GM12864 (cell line): Measurements from ENCODE around the gene SERPINB6.
"Not testable (repeated sequence)": the region's sequence is repeated elsewhere in the genome, so short reads cannot be mapped to it uniquely, and the experiment has no call there.

ENCODE experiments used
- DNase-seq: peaks from one replicate; pipeline ENCODE4 v3.0.0-alpha.2; 2011; ENCODE audit warnings: low read depth
- H3K4me3 ChIP-seq: 2 replicates; pipeline ENCODE4 v1.5.1; 2011; ENCODE audit warnings: mild to moderate bottlenecking, low read depth, low read length, control low read depth
- CTCF ChIP-seq: IDR thresholded peaks from 2 replicates; pipeline ENCODE4 v1.5.1; 2011; ENCODE audit warnings: low read depth, mild to moderate bottlenecking, moderate library complexity, low read length, control low read depth, inconsistent platforms; ENCODE audit errors: missing control alignments

The SERPINB6 gene

DNA sequence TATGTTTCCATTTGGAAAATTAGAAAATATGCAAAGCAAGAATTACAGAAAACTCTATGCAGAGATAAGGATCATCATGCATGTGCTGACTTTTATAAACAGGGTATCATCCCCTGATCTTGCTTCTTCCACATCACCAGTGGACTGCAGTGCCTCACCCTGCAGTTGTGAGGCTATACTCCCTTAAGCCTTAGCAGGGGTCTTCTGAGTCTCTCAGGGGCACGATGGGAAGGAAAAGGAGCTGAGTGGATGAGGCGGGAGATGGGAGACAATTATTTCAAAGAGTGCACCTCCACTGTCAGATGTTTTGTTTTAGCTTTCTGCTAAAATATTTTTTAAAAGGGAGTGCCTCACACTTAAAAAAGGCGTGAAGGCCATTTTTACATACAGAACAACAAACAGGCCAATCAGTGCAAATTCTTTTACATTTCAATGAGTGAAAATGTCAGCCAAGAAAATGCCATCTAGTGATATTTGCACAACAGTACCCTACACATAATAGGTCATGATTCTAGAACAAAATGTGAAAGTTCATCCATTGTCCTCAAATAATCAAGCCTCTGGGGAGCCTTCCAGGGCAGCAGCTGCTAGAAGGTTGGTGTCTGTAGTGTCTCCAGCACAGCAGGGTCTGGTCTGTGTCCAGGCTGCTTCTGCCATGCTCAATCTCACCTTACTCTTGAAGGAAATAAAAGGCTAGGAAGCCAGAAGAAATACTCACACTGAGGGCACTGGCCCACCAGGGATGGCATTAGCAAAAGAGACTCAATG, 55.0 kb downstream of the SERPINB6 start:
- no peak overlapping the region for H3K4me3 ChIP-seq
- DNase-seq = no peak
- TF ChIP-seq CTCF = no peak

- DNase-seq = no peak
- TF ChIP-seq CTCF = no peak
- H3K4me3 ChIP-seq = no peak overlapping the region
Measured at GRCh38 chr6:2915150-2915549, 56.2 kb downstream of the SERPINB6 start.

GRCh38 chr6:2914318-2914660, 57.1 kb downstream of the SERPINB6 start:
- no peak overlapping the region for H3K4me3 ChIP-seq
- no peak for TF ChIP-seq CTCF
- DNase-seq = no peak

GRCh38 chr6:2913621-2914317, 57.6 kb downstream of the SERPINB6 start:
- no peak for TF ChIP-seq CTCF
- H3K4me3 ChIP-seq = no peak overlapping the region
- no peak for DNase-seq

DNA sequence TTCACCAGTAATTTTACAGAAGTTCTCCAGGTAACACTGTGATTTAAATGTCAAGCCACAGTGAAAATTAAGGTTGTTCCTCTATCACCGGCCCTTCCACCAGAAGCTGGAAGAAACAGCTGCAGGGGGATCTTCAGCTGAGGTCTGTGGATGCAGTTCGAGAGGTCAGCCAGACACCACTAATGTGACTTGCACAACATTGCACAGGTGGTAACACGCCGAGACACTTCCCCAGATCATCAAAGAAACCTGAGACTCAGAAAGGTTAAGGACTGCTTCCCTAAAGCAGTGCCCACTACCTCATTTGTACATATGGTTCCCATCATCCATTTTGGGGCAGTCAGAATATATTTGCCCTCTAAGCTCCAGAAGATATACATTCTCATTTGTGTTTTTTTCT, 60.2 kb downstream of the SERPINB6 start:
- no peak for TF ChIP-seq CTCF
- DNase-seq = peak; percentile 26
- no peak overlapping the region for H3K4me3 ChIP-seq

GRCh38 chr6:2909718-2910117, 61.6 kb downstream of the SERPINB6 start:
- no peak for DNase-seq
- no peak for TF ChIP-seq CTCF
- no peak overlapping the region for H3K4me3 ChIP-seq

DNA sequence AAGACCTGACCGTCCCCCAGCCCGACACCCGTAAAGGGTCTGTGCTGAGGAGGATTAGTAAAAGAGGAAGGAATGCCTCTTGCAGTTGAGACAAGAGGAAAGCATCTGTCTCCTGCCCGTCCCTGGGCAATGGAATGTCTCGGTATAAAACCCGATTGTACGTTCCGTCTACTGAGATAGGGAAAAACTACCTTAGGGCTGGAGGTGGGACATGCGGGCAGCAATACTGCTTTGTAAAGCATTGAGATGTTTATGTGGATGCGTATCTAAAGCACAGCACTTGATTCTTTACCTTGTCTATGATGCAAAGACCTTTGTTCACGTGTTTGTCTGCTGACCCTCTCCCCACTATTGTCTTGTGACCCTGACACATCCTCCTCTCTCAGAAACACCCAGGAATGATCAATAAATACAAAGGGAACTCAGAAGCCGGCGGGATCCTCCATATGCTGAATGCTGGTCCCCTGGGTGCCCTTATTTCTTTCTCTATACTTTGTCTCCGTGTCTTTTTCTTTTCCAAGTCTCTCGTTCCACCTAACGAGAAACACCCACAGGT, 62.2 kb downstream of the SERPINB6 start:
- H3K4me3 ChIP-seq, DNase-seq: not testable (repeated sequence)

- H3K4me3 ChIP-seq, DNase-seq: not testable (repeated sequence)
Measured at GRCh38 chr6:2908516-2908915, 62.9 kb downstream of the SERPINB6 start.

- H3K4me3 ChIP-seq = peak overlapping the region; percentile 77
- not testable (repeated sequence) for DNase-seq
Measured at GRCh38 chr6:2903411-2904185, 67.8 kb downstream of the SERPINB6 start.

DNA sequence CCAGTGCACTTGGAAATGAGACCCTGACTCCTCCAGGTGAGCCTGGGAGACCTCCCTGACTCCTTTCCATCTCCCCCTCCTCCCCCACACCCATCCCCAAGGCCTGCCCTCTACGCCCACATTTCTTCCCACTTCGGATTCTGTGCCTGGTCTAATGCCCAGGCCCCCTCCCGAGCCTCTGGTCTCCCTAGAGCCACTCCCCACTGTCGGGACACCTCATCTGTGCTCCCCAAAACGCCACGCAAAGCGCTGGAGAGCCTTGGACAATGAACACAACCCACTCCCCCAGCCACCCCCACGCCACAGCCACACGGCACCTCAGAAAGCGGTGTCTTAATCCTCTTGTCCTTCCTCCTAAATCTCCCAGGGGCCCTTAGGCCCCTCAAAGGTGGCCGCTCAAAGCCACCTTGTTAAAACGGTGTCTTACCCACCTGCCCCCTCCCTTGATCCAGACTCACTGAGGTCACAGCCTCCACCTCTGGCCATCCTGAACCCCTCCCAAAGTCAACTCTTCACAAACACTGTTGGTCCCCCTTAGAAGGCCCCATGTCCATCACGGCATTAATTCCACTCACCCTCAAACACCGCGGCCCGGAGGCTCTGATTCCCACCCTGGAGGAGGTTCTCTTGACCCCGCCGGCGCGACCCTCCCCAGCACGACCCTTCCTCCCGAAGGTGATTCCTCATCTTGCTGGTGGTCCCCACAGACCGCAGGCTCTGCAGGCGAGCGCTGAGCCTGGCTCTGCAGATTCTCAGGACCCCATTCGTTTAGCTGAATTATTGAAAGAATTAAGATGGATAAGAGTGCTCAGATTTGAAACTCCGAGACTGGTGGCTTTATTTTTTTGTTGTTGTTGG, 69.5 kb downstream of the SERPINB6 start:
- H3K4me3 ChIP-seq = peak overlapping the region; percentile 77
- DNase-seq = not testable (repeated sequence)
